HepG2 (cell line): Measurements from ENCODE around the gene ARL8A. TPM values are rescaled to one million over a fixed set of nuclear protein-coding genes. Genes with fewer than 3 reads are reported as not detected.

Experiments used
- AFF4 ChIP-seq: sonication (generic); formaldehyde crosslinking; IDR thresholded peaks from 2 replicates; pipeline ENCODE4 v1.4.0; 2020; ENCODE audit warnings: missing genetic modification reagents
- FOXP4 ChIP-seq: sonication (generic); formaldehyde crosslinking; IDR thresholded peaks from 2 replicates; pipeline ENCODE4 v1.4.0; 2020; ENCODE audit warnings: missing genetic modification reagents
- HNF4G ChIP-seq, 2 experiments: sonication (generic) in 1 of 2; formaldehyde crosslinking in 1 of 2; IDR thresholded peaks; 2 replicates each; pipeline versions ENCODE4 v1.4.0 to v1.6.1; 2011 to 2020; ENCODE audit warnings: borderline replicate concordance in 2 of 2, low read depth in 2 of 2, mild to moderate bottlenecking in 2 of 2, low read length in 1 of 2, missing genetic modification reagents in 1 of 2, moderate library complexity in 1 of 2
- HOXD1 ChIP-seq: sonication (generic); formaldehyde crosslinking; IDR thresholded peaks from 2 replicates; pipeline ENCODE4 v1.5.0; 2020; ENCODE audit warnings: missing genetic modification reagents
- NFE2 ChIP-seq: sonication (generic); formaldehyde crosslinking; IDR thresholded peaks from 2 replicates; pipeline ENCODE4 v1.4.0; 2020; ENCODE audit warnings: missing genetic modification reagents
- ZNF318 ChIP-seq: sonication (generic); formaldehyde crosslinking; IDR thresholded peaks from 2 replicates; pipeline ENCODE4 v1.4.0; 2020; ENCODE audit warnings: mild to moderate bottlenecking, missing genetic modification reagents
- ZNF333 ChIP-seq: sonication (generic); formaldehyde crosslinking; IDR thresholded peaks from 2 replicates; pipeline ENCODE4 v1.4.0; 2020; ENCODE audit warnings: mild to moderate bottlenecking, missing genetic modification reagents, borderline replicate concordance
- ZNF550 ChIP-seq: sonication (generic); formaldehyde crosslinking; IDR thresholded peaks from 2 replicates; pipeline ENCODE4 v1.4.0; 2020; ENCODE audit warnings: mild to moderate bottlenecking, missing genetic modification reagents, borderline replicate concordance
- ZNF629 ChIP-seq: sonication (generic); formaldehyde crosslinking; conservative IDR thresholded peaks from 2 replicates; pipeline ENCODE4 v1.5.0; 2020; ENCODE audit warnings: missing genetic modification reagents
- ZNF7 ChIP-seq: IDR thresholded peaks from 2 replicates; pipeline ENCODE4 v1.6.1; 2016; ENCODE audit warnings: missing biosample characterization, missing genetic modification reagents
- ZNF800 ChIP-seq: sonication (generic); formaldehyde crosslinking; IDR thresholded peaks from 2 replicates; pipeline ENCODE4 v1.4.0; 2020; ENCODE audit warnings: missing genetic modification reagents
- polyA plus RNA-seq, 8 experiments: library from polyadenylated mRNA; depleted of rRNA in 3 of 8; stranded (reverse) in 7 of 8; unstranded in 1 of 8; fragments of >200 nt; fragmentation: Illumina TruSeq in 4 of 8; extraction: Trizol in 4 of 8; gene quantifications; 2 replicates each; pipeline versions ENCODE4 v1.2.1 to v1.2.3, GENCODE V29; 2011 to 2016; ENCODE audit warnings: low read depth in 4 of 8, missing spikeins in 1 of 8, mixed read lengths in 1 of 8; ENCODE audit not compliant: insufficient read depth in 1 of 8
- total RNA-seq, 5 experiments: library from RNA; depleted of rRNA; stranded (reverse); fragments of >200 nt; fragmentation: Illumina TruSeq; extraction: Trizol; gene quantifications; 2 replicates each; pipeline ENCODE4 v1.2.3, GENCODE V29; 2016; ENCODE audit warnings: low read depth in 1 of 5

The ARL8A gene
- total and polyA plus RNA-seq, 2 of the 13 experiments (the other 11 are each of a cell fraction or from before 2014, with no cell fraction given), result 2.7 to 23.4 TPM

GRCh38 chr1:202189001-202189790 is 44.7 kb upstream of the ARL8A start (continued):
- TF ChIP-seq ZNF800 (CRISPR knock-in tag) (no peak), ZNF318 (CRISPR knock-in tag) (peak; percentile 53; the same call in 1 of the 2 replicates), HNF4G (IDR thresholded peaks at IDR 0.05; ENCODE audit: borderline replicate concordance, low read depth, low read length) (peak; percentile 90), HNF4G (CRISPR knock-in tag; IDR thresholded peaks at IDR 0.05; ENCODE audit: borderline replicate concordance, low read depth) (peak; percentile 71), HOXD1 (CRISPR knock-in tag) (no peak; the same call in 1 of the 2 replicates), AFF4 (CRISPR knock-in tag) (no peak), ZNF629 (0 out of 2 replicates have a peak, but pooled peaks have one; percentile 10), FOXP4 (CRISPR knock-in tag) (peak; percentile 33; the same call in 1 of the 2 replicates), ZNF333 (CRISPR knock-in tag) (peak; percentile 50; the same call in 1 of the 2 replicates), ZNF7 (no peak), NFE2 (no peak), ZNF550 (no peak)
